ENCODE measurements around the gene MEGF10.

Gene MEGF10

DNA sequence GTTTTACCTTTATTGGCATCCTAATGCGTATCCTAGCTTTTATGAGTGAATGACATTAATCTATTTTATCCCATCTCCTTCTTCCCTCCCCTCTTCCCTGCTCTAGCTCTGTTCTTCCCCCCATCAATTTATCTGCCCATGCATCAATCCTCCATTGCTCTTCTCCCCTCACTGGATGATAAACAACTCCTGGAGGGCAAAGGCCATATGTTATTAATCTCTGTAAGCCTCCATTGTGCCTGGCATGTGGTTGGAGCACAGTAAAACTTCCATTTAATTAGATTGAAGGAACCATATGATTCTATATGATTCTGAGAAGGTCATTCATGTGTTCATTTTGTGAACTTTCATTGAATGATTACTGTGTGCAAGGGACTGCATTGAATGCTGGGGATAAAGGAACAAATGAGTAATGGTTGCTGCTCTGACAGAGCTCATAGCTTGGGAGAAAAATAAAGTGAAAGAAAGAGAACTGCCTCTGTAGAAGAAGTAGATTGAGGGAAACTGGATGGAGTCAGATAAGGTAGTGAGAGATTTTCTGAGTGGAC, 85.0 kb downstream of the MEGF10 start:
- DNase-seq: no peak

DNA sequence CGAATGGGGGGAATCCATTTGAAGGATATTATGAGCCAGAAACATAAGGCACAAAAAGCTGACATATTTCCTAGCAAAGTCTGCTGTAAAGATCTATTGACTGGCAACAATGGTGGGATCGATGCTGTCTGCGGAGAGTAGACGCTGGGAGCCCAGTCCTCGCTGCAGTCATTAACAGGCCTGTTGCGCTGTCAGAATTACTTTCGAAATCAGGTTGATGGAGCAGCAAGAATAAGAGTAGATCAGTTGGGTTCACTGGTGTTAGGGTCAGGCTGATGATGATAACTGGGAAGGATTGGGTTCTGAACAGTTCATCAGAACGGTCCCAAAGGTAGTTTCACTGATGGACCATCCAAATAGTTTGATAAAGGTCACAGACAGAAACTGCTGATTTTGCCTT, 87.1 kb downstream of the MEGF10 start:
- DNase-seq: no peak

DNA sequence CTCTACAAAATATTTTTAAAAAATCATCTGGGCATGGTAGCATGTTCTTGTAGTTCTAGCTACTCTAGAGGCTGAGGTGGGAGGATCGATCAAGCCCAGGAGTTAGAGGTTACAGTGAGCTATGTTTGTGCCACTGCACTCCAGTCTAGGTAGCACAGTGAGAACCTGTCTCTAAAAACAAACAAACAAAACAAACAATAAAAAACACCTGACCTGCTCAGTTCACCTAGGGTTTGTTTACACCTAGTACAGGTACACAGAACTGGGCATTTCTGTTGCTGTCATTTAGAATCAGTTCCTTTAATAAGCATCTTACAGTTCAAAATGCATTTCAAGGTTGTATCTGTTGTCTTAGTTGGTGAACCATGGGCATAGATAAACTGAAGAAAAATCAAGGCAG, 95.3 kb downstream of the MEGF10 start:
- no peak for DNase-seq

DNA sequence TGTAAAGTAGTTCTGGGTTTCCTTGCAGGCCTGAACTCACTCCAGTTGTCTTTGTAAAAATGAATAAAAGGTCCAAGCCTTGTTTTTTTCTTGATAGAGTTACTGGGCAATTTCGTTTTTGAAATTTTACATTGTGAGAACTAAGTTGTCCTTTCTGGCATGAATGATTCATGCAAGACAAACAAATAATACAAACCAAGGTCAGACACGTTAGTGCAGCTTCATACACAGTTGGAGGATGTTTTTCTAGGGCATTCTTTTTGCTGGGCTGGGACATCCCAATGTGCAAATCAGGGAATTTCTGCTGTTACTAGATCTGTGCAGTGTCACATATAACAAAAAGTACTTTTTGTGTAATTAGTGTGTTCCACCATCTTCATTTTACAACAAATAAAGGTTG, 96.0 kb downstream of the MEGF10 start:
- no peak for DNase-seq

DNA sequence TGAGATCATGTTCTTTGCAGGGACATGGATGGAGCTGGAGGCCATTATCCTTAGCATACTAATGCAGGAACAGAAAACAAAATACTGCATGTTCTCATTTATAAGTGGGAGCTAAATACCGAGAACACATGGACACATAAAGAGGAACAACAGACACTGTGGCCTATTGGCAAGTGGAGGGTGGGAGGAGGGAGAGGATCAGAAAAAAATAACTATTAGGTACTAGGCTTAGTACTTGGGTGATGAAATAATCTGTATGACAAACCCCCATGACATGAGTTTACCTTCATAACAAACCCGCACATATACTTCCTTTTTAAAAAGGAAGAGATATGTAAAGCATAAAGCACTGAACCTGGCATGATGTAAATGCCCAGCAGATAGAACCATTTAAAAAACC, 99.0 kb downstream of the MEGF10 start:
- no peak for DNase-seq

DNA sequence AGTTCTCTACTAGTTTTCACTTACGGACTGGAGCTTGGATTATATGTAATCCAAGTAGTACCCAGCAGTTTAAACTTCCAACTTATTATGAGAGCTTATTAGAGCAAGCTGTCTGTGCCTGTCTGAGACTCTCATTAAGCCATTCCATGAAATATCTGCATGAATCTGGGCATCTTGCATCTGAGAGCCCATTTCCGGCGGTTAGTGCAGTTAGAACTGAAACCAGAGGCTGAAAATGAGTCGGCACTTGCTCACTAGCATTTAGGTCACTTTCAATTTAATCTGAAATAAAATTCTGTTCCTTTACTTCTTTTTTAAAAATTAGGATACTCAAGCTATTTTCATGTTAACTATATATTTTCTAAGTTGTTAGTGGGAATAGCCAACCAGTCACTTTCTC, 102.2 kb downstream of the MEGF10 start:
- DNase-seq: no peak

DNA sequence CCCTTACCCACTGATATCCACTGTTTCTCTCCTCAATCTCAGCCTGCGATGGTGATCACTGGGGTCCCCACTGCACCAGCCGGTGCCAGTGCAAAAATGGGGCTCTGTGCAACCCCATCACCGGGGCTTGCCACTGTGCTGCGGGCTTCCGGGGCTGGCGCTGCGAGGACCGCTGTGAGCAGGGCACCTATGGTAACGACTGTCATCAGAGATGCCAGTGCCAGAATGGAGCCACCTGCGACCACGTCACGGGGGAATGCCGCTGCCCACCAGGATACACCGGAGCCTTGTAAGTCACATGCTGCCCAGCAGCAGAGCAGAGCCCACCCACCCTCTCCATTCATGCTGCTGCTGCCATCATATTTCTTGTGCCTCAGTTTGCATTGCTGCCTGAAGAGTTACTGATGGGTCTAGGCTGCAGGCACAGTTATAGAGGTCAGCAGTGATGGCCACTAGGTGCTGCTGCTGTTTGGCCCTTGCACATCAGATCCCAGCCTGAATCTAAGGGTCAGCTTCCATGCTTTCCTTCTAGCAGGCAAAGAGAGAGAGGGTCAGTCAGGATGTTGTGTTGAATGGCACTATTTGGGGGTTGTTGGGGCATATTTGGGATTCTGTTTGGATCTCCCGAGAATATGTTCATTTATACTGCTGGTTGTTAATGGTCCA, 106.0 kb downstream of the MEGF10 start:
- no peak for DNase-seq

DNA sequence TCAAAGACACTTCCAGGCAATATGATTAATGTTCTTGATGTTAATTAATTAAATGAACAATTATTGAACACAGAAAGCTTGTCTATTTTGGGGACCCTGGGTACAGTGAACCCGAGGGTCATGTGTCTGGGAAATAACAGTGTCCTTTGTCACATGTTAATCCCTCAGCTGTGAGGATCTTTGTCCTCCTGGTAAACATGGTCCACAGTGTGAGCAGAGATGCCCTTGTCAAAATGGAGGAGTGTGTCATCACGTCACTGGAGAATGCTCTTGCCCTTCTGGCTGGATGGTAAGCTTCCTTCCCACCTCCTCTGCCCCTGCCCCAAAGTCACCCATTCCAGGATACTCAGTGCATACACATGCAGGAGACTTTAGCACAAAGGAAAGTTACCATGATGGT, 107.9 kb downstream of the MEGF10 start:
- DNase-seq: no peak

DNA sequence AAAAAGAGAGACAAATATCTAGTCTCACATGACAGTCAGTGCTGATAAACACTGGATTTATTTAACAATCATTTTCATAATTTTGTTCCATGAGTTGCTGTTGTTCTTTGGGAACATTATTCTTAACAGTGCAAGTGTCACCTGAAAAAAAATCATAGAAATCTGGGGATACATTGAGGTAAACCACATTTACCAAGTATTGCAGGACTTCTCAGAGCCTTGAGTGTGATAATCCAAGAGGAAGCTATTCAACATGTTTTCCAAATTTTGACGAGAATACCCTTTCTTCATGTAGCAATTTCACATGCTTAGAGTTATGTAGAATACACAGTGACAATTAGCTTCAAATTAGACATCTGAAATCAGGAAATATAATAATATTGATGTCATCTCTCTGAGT, 108.5 kb downstream of the MEGF10 start:
- DNase-seq: no peak

DNA sequence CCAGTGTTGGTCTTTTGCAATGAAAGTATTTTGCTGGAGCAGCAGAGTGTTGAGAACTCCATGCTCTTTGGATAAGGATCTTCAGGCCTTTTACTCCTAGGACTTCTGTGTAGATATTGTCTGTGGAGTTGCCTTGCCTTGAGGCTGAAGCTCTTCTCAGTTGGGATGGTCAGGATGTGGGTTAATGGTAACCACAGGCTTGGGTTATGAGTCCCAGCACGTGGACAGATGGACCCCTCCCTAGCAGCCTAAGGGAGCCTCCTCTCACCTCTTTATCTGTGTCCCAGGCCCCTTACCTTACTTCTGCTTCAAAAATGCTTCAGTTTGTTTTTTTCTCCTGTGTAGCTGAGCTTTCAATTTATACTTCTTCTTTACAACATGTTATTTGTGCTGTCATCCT, 109.9 kb downstream of the MEGF10 start:
- no peak for DNase-seq

DNA sequence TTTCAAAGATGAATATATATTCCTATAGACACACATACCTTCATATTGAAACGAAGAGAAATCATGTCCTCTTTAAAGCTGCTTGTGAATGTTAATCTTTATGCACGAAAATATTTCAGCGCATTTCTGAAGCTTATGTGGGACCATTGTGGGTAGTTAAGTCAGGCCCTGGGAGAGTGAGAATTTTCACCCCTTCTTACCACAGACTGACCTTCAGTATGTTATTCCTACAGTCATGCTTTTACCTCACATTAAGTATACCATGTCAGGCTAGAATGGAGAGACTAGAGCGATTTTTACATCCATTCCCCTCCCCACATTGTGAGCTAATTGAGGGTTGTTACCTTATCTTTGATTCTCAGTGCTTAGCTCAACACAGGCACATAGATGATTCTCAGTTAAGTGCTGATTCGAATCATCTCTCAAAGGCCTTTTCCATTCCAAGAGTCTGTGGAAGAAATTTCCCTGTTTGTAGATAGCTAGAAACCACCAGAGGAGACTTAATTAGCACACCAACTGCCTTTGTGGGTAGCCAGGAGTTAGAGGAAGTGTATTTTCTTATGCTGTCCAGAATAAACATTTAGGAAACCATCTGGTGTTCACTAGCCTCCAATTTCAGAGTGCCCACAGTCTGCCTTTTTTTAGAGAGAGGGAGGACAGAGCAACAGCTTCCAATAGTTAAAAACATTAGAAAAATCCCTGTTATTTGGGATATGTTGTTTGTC, 110.5 kb downstream of the MEGF10 start:
- no peak for DNase-seq

DNA sequence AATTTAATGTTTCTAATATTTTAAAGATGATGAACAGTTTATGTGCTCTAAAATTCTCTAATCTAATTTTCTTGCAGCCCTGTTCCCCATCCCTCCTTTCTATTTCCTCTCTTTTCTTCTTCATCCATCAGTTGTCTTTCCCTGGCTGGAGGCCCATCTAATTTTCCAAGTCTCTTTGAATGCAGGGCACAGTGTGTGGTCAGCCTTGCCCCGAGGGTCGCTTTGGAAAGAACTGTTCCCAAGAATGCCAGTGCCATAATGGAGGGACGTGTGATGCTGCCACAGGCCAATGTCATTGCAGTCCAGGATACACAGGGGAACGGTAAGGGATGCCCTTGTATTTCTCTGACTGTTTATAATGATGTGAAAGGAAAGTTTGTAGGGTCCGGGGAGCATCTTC, 111.8 kb downstream of the MEGF10 start:
- no peak for DNase-seq

DNA sequence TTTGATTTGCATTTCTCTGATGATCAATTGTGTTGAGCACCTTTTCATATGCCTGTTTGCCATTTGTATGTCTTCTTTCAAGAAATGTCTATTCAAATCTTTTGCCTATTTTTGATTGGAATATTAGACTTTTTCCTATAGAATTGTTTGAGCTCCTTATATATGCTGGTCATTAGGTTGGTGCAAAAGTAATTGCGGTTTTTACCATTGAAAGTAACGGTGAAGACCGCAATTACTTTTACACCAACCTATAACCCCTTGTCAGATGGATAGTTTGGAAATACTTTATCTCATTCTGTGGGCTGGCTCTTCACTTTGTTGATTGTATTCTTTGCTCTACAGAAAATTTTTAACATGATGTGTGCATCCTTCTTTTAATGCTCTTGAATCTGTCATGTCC, 113.6 kb downstream of the MEGF10 start:
- no peak for DNase-seq

DNA sequence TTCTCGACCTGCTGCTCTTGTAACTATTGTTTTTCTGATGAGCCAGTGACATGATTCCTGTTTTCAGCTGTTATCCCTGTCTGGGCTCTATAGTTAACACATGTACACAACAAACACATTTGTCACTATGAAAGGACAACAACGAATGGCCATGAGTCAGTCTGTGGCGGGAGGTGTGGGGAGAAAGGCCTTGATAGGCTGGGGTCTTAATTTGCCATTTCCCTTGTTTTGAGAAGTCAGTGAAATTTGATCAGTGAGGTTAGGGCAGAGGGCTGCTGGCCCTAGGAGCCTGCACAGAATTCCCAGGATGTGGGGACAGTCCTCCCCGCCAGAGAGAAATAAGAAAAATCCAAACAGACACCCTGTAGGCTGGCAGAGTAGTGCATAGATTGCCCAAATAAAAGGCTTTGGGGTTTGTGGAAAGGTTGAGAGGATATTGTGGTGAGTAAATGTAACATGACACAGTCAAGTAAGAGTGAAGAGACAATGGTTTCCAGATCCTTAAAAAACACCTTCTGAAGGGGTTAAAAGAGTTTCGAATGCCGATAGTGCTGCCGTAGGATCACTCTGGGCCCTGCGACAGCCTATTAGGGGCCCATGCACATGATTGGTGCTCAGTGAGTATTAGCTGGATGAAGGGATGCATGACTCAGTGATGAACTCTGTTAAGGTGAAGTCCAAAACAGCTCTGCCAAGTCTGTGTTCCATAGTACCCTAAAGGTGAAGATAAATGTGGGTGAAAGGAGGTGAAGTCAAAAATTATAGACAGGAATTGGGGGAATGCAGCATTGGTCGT, 115.9 kb downstream of the MEGF10 start:
- no peak for DNase-seq

DNA sequence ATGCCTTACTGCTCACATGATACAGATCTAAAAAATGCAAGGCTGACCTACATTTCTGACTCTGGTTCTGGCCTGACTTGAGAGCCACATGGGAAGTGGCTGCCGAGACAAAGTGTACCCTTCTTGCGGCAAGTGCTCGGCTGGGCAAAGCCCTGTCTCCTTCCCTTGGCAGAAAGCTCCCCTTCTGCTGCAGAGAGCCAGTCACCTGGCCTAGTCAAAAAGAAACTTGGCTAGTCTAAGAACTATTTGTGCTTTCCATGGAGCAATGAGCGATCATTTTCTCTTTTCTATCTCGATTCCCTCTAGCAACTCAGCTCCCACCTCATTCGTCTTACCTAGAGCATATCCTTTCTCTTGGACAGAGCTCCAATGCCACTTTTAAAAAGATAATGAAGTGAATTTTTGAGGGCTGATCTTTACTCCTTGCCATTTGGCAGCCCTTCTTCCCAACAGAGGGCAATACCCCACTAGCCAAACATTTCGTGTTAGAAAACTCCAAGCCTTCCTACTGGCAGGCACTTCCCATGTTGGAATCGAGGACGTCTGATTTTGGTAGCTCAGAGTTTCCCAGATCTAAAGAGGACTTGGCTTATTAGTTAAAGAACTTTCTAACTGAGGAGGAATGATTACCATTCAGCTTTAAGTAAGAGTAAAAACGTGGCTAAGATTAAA, 118.8 kb downstream of the MEGF10 start:
- DNase-seq: no peak

DNA sequence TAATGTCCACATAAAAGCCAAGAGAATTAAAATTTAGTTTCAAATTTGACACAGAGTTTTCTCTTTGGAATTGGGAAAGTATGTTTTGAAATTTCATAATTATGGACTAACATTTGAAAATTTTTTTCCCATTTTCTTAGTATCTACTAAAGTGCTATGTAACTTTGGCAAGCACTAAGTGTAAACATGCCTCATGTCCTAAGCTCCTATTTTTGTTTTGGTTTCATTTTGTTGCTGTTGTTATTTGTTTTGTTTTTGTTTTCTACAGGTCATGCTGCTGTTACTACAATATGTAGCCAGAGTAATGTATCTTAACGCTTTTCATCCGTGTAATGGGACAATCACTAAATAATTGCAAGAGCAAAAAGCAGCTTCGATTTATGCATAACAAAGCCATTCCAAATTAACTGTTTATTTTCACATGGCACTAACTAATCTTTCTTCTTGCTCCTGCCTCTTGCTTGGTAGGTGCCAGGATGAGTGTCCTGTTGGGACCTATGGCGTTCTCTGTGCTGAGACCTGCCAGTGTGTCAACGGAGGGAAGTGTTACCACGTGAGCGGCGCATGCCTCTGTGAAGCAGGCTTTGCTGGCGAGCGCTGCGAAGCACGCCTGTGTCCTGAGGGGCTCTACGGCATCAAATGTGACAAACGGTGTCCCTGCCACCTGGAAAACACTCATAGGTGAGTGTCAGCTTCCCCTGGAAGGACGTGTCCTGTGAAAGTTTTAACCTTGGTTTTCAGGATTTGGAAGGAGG, 119.5 kb downstream of the MEGF10 start:
- no peak for DNase-seq

DNA sequence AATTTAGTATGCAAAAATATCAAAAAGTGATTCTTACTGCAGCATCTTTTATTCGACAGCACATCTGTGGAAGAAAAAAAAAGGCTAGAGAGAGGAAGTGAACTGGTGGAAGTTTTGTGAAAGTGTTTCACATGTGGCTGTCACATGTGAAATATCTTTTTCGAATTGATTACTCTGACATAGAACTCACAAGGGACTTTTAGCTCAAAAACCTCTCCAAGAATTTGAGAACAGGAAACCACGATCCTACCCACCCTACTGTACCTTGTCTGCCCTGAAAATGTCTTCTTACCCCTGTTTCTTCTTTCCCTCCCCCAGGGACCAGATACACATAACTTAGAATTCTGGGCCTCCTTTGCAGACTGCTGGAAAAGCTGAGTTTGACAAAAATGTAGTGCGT, 120.4 kb downstream of the MEGF10 start:
- DNase-seq: no peak

DNA sequence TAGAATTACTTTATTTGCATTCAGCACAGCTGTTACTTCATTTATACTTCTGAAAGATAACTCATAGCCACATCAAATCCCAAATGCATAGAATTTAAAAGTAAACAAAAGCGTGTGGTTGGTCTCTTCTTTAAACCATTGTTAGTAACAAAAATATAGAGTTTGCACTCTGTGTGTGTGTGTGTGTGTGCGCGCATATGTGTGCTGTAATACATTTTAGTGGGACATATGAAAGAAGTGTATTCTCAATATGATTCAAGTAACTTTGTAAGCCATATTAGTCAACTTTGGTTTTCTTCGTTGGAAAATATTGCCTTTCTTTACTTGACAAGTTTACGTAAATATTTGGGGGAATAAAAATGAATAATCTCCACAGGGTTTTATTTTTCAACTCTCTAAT, 120.8 kb downstream of the MEGF10 start:
- DNase-seq: no peak

DNA sequence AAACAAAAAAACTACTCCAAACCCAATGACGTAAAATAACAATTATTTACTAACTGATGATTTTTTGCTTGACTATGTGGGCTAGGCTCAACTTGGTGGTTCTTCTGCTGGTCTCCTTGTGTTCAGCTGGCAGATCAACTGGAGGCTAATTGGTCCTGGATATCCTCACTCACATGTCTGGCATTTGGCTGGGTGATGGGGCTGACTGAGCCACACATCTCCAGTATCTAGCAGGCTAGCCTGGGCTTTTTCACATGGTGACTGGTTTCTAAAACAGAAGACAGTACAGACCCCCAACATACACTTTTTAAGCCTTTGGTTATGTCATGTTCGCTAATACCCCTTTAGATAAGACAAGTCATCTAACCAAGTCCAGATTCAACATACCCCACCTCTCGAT, 122.1 kb downstream of the MEGF10 start:
- DNase-seq: no peak

DNA sequence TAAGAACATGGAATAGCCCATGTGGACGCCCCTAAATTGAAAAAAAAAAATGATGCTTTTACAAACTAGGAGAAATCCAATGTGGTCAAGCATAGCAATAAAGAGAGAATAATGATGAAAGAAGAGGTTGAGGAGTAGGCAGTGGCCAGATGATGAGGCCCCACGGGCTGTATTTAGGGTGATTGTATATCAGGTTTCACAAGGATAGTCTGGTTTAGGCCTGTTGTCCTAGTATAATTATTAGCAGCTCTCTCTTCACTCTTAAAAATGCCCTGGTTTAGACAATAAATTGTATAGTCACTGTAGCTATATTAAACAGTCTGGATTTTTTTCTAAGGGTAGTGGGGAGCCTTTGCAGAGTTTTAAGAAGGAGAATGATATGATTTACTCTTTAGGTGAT, 124.4 kb downstream of the MEGF10 start:
- DNase-seq: no peak

DNA sequence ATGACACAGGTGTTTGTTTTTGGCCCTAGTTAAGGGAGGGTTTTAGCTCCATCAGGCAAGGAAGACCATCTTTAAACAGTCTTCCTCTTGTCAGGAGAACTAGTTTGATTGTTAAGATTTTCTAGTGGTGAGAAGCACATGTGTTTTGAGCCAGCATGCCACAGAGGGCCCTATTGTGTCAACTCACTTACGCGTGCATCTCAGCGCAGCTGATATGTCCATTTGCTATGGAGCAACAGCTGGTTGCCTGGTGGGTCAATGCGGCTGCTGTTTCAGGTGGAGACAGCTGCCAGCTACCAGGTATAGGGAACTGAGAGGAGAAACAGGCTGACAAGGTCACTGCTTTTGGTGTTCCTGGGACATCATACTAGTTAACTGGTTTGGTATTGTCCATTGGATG, 126.3 kb downstream of the MEGF10 start:
- DNase-seq: no peak

DNA sequence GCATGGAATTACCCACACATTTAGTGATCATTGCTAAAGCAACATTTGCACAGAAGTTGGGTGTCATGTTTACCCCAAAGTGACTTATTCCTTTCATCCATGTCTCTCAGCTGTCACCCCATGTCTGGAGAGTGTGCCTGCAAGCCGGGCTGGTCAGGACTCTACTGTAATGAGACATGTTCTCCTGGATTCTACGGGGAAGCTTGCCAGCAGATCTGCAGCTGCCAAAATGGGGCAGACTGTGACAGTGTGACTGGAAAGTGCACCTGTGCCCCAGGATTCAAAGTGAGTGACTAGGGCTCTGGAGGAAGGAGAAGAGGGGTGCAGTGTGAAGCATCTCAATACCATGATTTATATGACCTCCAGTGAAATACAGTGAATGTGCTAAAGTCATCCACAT, 126.9 kb downstream of the MEGF10 start:
- DNase-seq: no peak

DNA sequence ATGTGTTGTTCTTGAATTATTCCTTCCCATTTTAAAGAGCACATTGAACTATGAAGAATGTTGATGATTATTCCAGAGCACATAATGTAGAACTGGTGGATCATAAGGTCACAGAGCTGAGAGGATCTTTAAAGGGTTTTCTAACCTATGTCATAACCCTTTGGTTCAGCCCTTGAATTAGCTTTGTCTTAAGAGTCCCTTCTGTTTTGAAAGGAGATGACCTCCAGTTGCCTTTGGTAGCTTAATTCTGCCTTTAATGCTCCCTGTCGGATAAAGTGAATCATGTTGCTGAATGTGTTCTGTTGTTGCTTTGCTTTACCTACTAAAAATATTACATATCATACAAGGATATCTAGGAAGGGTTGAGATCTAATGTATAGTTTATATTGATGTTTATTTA, 127.8 kb downstream of the MEGF10 start:
- no peak for DNase-seq
